Effector memory CD4-positive, alpha-beta T cell (primary cell): ENCODE data around the gene MRPL38.

ENCODE experiments used
- DNase-seq, 3 donors: peaks; one replicate each; pipeline ENCODE4 v3.0.0-alpha.2; 2020
- H3K27ac ChIP-seq: 2 replicates; pipeline ENCODE4 v1.7.0; 2013; ENCODE audit warnings: mild to moderate bottlenecking, low read length, moderate library complexity; ENCODE audit not compliant: insufficient read depth, poor library complexity, severe bottlenecking
- H3K27me3 ChIP-seq: replicated peaks from 2 replicates; pipeline ENCODE4 v1.7.0; 2013; ENCODE audit warnings: mild to moderate bottlenecking, low read length; ENCODE audit not compliant: insufficient read depth, control insufficient read depth, poor library complexity, severe bottlenecking
- H3K36me3 ChIP-seq: 2 replicates; pipeline ENCODE4 v1.7.0; 2013; ENCODE audit warnings: mild to moderate bottlenecking, low read length, moderate library complexity; ENCODE audit not compliant: control insufficient read depth, insufficient read depth
- H3K4me1 ChIP-seq: 2 replicates; pipeline ENCODE4 v1.7.0; 2013; ENCODE audit warnings: low read length, mild to moderate bottlenecking; ENCODE audit not compliant: control insufficient read depth, insufficient read depth, poor library complexity, severe bottlenecking
- H3K4me3 ChIP-seq: 2 replicates; pipeline ENCODE4 v1.7.0; 2013; ENCODE audit warnings: low read length, low read depth, mild to moderate bottlenecking; ENCODE audit not compliant: insufficient read depth, poor library complexity, severe bottlenecking
- H3K9me3 ChIP-seq: 2 replicates; pipeline ENCODE4 v1.7.0; 2013; ENCODE audit warnings: mild to moderate bottlenecking, low read length, moderate library complexity; ENCODE audit not compliant: control insufficient read depth

Gene MRPL38

GRCh38 chr17:75898065-75898464, 6.6 kb downstream of the MRPL38 start:
- DNase-seq: no peak
- H3K27ac ChIP-seq: no peak overlapping the region
- H3K36me3 ChIP-seq: peaks cover 46% of the 10 kb centered on the region
- no peak overlapping the region for H3K4me3 ChIP-seq
- H3K27me3 ChIP-seq: no peaks in the 10 kb centered on the region
- peaks cover 17% of the 10 kb centered on the region for H3K4me1 ChIP-seq
- no peaks in the 10 kb centered on the region for H3K9me3 ChIP-seq

DNA sequence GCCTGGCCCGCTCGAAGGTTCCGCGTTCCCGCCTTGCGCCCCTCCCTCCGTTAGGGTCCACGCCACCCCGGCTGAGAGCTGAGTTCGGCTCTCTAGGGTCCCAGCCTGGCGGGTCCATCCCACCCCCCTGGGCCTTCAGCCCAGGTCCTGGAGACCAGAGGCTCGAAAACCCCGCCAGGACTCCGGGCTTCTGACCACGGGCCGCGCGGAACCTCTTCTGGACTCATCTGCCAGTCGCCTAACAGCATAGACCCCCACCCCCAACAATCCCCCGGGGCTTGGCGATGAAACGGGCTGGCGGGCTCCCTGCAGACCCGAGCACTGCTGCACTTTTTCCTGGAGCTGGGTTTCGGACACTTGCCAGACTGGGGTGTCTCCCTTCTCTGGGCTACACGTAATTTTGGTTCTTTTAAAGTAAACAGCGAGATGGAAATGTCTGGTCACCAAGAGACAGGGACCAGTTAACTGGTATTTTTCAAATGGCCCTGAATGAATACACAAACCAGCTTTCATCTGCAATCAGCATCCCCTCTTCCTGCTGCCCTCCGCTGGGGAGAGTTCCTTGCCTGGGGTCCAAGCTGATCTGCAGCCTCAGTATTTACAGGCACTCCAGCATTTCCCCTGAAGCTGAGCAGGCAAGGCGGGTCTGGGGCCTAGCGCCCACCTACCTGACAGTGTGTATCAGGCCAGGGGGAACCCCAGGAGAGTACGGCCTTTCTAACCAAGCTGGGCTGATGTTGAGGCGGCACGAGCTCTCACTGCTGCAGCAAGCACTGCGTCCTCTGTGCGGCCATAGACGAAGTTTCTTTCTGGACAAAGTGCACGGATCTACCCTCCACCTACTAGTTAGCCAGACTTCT, 7.3 kb downstream of the MRPL38 start:
- H3K27ac ChIP-seq: peak overlapping the region; percentile 61
- peaks cover 17% of the 10 kb centered on the region for H3K4me1 ChIP-seq
- no peaks in the 10 kb centered on the region for H3K9me3 ChIP-seq
- H3K4me3 ChIP-seq: peak overlapping the region; percentile 5
- H3K27me3 ChIP-seq: no peaks in the 10 kb centered on the region
- peaks cover 43% of the 10 kb centered on the region for H3K36me3 ChIP-seq
- DNase-seq: no peak

GRCh38 chr17:75896415-75897159, 8.1 kb downstream of the MRPL38 start, which contains the start of gene TRIM65:
TSS of gene TRIM65 (minus strand) at chr17:75896951. CDS start at chr17:75896937, 14 bp downstream.
- Histone ChIP-seq H3K4me1 (peaks cover 17% of the 10 kb centered on the region), H3K27ac (peak within 1 kb of the TSS; percentile 61), H3K36me3 (peaks cover 44% of the 10 kb centered on the region), H3K4me3 (peak within 1 kb of the TSS; percentile 72), H3K9me3 (no peaks in the 10 kb centered on the region), H3K27me3 (no peaks in the 10 kb centered on the region)
- DNase-seq: peak; percentile 57 to 61 (median 60)

DNA sequence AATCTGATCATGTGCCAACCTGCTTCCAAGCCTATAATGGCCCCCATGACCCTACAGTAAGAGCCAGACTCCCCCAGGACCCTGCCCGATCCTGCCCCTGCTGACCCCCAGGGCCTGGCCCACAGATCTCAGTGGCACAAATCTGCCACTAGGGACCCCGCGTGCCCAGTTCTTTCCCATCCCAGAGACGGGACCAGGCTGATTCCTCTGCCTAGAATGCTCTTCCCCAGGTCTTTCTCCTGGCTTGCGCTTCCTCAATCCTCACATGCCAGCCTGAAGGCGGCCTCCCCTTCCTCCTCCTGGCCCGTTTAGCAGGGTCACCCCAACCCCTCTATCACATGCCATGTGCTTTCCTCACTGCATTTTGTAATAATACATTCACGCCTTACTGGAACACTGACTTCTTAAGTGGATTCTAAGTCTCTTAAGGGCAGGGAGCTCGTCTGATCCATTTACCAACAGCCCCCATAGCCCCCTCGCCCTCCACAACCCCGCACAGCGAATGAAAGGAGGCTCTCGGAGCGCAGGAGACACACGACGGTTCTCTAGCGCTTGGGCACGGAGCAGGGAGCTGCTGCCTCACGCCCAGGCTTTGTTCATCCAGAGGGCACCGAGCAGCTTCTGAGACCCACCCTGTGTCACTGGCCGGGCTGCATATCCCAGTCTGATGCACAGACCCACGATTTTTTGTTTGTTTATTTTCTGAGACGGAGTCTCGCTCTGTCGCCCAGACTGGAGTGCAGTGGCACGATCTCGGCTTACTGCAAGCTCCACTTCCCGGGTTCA, 9.1 kb downstream of the MRPL38 start:
- peak overlapping the region; percentile 72 for H3K4me3 ChIP-seq
- H3K4me1 ChIP-seq: peaks cover 17% of the 10 kb centered on the region
- no peaks in the 10 kb centered on the region for H3K27me3 ChIP-seq
- no peak for DNase-seq
- H3K36me3 ChIP-seq: peaks cover 43% of the 10 kb centered on the region
- H3K9me3 ChIP-seq: no peaks in the 10 kb centered on the region
- H3K27ac ChIP-seq: peak overlapping the region; percentile 61

GRCh38 chr17:75894049-75894733, 10.5 kb downstream of the MRPL38 start:
- Histone ChIP-seq H3K4me1 (peaks cover 17% of the 10 kb centered on the region), H3K27me3 (no peaks in the 10 kb centered on the region), H3K36me3 (peaks cover 34% of the 10 kb centered on the region), H3K27ac (no peak overlapping the region), H3K4me3 (no peak overlapping the region), H3K9me3 (no peaks in the 10 kb centered on the region)
- DNase-seq: no peak

DNA sequence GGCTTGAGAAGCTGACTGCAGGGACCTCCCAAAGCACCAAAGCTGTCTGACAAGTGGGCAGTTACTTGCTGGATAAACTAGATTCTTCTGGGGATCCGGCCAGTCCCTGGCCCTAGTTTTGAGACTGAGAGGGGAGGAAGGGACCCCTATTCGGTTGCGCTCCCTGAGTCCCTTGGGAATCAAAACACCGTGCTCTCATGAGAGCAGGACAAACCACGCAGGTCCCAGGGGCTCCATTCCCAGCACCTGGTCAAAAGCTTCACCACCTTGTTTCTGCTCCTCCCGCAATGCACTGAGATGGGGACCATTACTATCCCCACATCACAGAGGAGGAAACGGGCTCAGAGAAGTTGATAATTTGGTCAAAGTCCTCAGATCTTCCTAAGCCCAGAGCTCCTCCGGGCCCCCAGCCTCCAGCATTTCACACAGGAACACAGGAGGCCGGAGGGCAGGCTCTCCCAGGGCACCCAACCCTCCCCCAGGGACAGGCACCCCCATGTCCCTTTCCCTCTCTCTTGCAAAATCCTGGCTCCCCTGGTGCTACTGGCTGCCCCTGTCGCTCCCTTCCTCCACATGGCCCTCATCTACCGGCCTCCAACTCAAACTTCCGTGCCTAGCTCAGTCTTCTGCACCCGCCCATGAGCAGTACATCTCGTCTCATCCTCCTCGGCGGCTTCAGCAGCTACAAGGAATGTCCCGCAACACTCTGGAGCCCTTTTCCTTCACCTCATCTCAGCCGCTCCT, 11.2 kb downstream of the MRPL38 start:
- H3K4me1 ChIP-seq: peaks cover 17% of the 10 kb centered on the region
- no peaks in the 10 kb centered on the region for H3K27me3 ChIP-seq
- DNase-seq: no peak
- no peak overlapping the region for H3K27ac ChIP-seq
- H3K4me3 ChIP-seq: no peak overlapping the region
- peaks cover 27% of the 10 kb centered on the region for H3K36me3 ChIP-seq
- no peaks in the 10 kb centered on the region for H3K9me3 ChIP-seq

DNA sequence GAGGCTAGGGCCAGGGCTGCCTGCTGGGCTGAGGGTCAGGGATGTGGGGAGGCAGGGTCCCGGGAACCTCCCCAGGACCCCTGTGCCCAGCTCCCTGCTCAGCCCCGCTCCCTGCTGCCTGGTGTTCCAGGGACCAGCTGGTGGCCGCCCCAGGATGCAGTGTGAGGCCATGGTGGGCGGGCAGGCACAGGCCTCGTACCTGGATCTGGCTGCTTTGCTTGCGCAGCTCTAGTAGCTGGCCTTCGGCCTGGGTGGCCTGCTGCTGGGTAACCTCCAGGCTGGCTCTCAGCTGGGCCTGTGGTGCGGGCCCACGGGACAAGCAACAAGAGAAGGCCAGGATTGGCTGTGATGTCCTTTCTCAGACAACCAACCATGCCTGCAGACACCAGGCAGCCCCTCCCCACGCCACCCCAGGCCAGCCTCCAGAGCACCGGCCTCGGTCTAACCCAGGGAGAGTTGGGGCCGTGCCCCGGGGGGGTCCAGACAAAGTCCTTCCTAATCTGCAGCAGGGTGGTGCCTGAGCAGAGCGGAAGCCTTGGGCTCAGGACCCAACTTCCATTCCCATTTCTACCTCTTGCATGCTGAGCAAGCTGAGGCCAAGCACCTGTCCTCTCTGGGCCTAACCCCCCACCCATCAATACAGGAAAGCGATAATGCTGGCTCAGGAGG, 12.0 kb downstream of the MRPL38 start:
- no peak for DNase-seq
- no peaks in the 10 kb centered on the region for H3K9me3 ChIP-seq
- no peak overlapping the region for H3K27ac ChIP-seq
- peaks cover 17% of the 10 kb centered on the region for H3K4me1 ChIP-seq
- no peak overlapping the region for H3K4me3 ChIP-seq
- H3K36me3 ChIP-seq: peaks cover 21% of the 10 kb centered on the region
- H3K27me3 ChIP-seq: no peaks in the 10 kb centered on the region

- Histone ChIP-seq H3K36me3 (peaks cover 21% of the 10 kb centered on the region), H3K27ac (no peak overlapping the region), H3K4me1 (peaks cover 17% of the 10 kb centered on the region), H3K9me3 (no peaks in the 10 kb centered on the region), H3K27me3 (no peaks in the 10 kb centered on the region), H3K4me3 (no peak overlapping the region)
- DNase-seq: no peak
Observed at GRCh38 chr17:75891605-75892555, 12.8 kb downstream of the MRPL38 start.
